ENCODE data around the gene SLC8A1.

SLC8A1 gene

DNA sequence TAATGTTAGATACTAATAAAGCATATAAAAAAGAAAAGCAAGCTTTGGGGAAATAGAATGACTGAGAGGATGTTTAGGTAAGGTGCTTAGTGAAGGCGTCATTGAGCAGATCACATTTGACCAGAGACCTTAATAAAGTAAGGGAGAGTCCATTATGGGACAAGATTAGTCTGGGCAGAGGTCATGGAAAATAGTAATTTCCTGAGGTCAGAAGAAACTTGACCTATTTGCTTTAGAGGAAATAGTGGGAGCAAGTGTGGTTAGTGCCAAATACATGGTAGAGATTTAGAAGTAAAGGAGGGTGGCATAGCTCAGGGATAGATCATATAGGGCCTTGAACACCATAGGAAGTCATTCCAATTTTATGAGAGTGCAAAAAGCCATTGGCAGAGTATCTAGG, 24.5 kb upstream of the SLC8A1 start:
- no peak overlapping the region for H3K27ac ChIP-seq
- TF ChIP-seq, protein P1, sequence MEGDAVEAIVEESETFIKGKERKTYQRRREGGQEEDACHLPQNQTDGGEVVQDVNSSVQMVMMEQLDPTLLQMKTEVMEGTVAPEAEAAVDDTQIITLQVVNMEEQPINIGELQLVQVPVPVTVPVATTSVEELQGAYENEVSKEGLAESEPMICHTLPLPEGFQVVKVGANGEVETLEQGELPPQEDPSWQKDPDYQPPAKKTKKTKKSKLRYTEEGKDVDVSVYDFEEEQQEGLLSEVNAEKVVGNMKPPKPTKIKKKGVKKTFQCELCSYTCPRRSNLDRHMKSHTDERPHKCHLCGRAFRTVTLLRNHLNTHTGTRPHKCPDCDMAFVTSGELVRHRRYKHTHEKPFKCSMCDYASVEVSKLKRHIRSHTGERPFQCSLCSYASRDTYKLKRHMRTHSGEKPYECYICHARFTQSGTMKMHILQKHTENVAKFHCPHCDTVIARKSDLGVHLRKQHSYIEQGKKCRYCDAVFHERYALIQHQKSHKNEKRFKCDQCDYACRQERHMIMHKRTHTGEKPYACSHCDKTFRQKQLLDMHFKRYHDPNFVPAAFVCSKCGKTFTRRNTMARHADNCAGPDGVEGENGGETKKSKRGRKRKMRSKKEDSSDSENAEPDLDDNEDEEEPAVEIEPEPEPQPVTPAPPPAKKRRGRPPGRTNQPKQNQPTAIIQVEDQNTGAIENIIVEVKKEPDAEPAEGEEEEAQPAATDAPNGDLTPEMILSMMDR (IDR thresholded peaks at IDR 0.05): no peak

DNA sequence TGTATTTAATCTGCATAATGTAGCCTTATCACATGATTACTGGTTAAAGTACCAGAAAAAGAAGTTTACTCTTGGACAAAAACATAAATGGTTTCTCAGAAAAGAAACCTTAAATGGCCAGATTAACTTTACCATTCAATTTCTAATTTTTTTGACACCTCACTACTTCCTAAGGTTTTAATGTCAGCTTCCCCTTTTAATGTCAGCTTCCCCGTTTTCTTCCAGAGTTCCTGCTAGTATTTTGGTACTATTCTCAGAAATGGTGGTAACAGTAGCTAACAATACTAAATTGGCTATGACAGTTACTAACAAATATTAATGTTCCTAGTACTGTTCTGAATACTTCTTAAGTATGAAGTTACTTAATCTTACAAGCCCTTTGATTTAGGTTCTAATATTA, 22.4 kb upstream of the SLC8A1 start:
- DNase-seq (ENCODE audit: low spot score): no peak
- Histone ChIP-seq H3K27ac (no peak overlapping the region), H3K4me3 (no peak overlapping the region)
- TF ChIP-seq, protein P1 (IDR thresholded peaks at IDR 0.05): no peak

More for the DNA sequence above, 24.5 kb upstream of the SLC8A1 start:
- no peak for DNase-seq (ENCODE audit: low spot score)
- H3K4me3 ChIP-seq: no peak overlapping the region

DNA sequence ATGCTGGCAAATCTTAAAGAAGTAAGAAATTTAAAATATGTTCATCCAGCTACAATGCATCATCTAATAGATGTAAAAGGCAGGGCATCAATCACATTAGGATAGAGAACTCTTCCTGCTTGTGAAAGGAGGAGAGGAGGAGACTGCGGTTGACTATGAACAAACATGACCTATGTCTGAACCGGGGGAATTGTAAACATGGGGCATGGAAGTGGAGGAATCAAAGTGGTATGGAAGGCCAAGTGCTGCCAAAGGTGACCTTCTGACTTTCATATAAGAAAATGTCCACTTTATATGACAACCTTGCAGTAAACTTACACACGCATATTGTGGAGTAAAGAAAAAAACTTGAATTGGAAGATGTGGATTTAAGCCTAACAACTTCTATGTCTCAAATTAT, 20.0 kb upstream of the SLC8A1 start:
- H3K27ac ChIP-seq: no peak overlapping the region
- no peak for DNase-seq (ENCODE audit: low spot score)
- TF ChIP-seq, protein P1 (IDR thresholded peaks at IDR 0.05): no peak
- H3K4me3 ChIP-seq: no peak overlapping the region

DNA sequence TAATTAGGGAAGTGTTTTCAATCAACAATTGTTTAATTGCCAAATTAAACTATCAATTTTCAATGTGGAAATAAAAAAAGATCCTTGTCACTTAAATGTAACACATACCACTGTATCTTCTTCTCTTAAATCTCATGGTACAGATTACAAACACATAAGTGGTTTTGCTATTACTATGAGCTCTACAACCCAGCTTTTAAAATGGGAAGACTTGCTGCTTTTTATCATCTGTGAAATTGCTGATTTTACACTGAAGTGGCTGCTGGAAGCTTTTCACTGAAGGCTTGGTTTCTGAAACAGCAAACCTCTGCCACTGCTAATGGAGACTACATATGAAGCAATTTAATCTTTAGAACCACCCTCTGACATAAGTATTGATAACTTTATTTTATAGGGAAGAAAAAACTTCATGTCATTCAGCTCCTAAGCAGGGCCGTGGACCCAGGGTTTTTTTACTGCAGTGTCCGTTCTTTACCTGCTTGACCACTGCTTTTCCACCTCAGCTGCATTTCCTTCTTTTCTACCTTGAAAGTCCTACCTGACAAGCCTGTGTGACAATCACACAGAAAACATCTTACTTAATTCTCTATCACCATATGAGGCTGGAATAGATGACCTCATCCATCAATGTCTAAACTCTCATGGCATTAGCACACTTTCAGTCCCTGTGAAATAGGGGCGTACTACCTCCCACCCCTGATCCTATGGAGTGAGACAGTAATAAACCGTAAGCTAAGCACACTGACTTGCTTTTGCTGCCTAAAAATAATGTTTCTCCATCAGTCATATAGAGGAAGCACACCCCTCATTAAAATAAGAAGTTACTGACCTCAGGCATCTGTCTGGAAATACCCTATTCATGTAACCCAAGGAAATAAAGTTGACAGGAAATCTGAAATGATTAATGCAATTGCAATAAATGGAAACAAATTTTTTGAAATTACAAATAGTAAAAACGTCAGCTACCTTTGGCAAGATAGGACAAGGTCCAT, 19.2 kb upstream of the SLC8A1 start:
- TF ChIP-seq, protein P1 (IDR thresholded peaks at IDR 0.05): no peak
- no peak overlapping the region for H3K4me3 ChIP-seq
- DNase-seq (ENCODE audit: low spot score): no peak
- no peak overlapping the region for H3K27ac ChIP-seq

DNA sequence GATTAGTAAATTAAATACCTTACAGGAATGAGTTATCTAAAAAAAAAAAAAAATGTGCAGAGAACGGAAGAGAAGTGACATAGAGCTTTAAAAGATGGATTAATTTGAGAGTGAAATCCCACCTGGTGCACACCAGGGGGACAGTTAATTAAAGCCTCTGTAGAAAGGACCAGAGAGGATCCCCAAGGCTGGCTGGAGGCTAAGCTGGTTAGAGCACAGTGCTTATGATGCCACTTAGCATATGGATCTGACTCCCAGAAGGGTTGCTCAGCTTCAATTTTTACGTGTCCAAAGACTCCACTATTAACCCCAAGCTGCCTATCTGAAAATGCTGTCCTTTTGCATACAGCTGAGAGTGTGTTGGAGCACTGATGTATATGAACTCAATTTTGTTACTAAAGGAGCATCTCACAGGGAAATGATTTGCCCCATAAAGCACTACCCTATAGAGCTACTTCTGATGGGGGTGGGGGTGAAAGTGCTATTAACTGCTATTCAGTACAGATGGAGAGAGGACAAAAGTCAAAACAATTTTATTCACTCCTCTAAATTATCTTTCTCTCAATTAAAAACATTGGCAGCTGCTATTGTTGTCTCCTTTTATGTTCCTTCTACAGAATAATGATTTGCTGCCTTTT, 15.2 kb upstream of the SLC8A1 start:
- no peak overlapping the region for H3K27ac ChIP-seq
- no peak overlapping the region for H3K4me3 ChIP-seq
- TF ChIP-seq, protein P1 (IDR thresholded peaks at IDR 0.05): no peak
- no peak for DNase-seq (ENCODE audit: low spot score)

DNA sequence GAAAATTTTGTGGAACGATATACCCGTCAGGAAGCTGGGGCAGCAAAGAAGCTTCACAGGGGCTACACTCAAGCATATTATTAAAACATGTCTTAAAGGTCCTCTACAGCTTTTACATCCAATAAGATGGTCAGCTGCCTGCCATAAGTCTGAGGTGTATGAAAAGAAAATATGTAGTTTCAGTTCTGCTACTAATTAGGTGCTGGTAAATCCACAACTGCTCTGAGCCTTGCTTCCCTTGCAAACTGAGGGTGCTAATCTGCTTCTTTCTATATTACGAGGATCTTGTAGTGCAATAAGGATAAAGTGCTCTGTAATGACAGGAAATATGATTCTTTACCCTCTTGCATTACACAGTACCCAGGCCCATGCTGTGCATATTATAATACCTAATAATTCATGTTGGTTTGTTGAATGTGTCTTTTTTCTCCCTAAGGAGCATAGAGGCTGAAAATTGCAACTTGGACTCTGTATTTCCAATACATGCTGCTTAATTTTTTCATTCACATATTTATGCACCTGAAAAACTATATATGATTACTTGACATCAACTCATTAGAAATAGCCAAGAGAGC, 14.5 kb upstream of the SLC8A1 start:
- DNase-seq (ENCODE audit: low spot score): no peak
- no peak overlapping the region for H3K27ac ChIP-seq
- no peak overlapping the region for H3K4me3 ChIP-seq
- TF ChIP-seq, protein P1 (IDR thresholded peaks at IDR 0.05): no peak

Data from coronary artery (tissue), 2 donors.